GM21360 (cell line): ENCODE data around the gene RBM7.

ENCODE experiments used
- ATAC-seq: cut with Tn5 transposase; IDR thresholded peaks from one replicate; pipeline ENCODE4 v1.9.1; 2021; ENCODE audit warnings: mild to moderate bottlenecking, moderate library complexity; ENCODE audit not compliant: unreplicated experiment

RBM7 gene

DNA sequence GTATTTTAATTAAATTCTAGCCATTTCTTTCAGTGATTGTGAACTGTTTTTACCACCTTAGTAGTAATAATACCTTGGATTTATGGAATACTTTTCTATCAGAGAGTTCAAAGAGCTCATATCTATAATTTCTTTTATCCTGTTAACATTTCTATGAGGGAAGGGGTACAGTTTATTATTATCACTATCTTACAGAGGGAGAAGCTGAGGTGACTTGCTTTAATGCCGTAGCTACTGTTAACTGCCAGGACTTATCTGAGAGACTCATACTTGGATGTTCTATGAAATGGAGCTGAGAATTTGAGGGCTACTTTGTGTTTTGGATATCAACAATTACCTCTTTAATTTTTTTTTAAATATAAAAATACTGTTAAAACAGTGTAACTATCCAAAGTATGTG, 42.1 kb downstream of the RBM7 start:
- no peak for ATAC-seq

DNA sequence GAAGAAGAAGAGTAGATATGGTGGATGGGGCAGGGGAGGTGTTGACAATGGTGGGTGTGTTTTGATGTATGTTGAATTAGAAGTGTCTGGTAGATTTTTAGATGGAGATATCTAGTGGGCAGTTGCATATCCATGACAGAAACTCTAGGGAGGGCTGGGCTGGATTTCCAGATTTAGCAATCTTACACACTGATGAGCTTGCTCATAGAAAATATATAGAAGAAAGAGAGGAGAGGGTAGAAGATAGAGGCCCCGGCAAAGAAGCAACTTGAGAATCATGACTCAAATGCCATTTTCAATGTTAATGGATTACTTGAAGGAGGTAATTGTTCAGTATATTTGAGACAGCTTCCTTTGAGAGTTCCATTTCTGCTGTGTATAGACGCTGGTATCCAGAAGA, 47.0 kb downstream of the RBM7 start:
- ATAC-seq, result no peak

DNA sequence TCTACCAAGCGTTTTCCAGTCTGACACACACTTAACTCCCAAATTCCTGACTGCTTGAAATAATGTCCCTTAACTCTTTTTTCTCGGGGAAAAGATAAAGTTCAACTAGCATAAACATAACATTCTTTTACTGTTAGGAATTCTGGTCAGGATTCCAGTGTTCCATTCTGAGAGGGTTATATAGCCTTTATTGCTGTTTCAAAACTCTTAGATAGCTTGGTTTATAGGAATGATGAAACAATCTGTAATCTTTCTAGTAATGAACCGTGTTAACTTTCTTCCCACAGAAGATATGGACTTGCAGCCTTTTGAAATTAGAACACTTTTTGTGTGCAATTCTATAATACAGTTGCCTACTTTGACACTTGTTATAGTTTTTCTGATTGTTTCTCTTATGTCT, 47.4 kb downstream of the RBM7 start:
- no peak for ATAC-seq

DNA sequence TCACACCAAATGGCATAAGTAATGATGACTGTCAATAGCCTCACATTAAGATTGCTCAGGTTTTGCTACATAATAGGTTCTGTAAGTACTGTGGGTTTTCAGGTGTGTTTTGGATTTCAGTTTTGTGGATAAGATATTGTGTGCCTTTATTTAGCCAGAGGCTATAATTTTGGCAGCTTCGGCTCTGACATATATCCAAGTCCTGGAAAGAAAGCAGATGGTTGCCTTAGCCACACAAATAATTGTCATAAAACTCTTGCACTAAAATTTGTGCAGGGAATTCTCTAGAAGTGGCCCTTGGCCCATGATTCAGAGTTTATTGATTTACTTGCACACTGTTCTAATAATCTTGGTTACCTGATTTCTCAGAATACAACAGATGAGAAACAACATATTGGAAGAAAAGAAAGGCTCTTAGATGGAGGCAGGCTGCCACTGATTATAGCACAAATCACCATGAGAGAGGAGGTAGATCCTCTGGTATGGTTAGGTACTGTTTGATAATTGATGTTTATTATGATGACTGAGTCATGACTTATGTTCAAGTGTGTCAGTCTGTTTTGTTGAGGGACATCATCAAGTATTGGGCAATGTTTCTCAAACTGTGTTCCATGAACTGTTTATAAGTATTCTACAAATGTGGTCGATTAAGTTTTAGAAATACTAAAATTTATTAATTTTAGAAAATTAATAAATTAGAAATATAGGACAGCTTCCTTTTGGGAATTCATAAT, 48.5 kb downstream of the RBM7 start:
- no peak for ATAC-seq

DNA sequence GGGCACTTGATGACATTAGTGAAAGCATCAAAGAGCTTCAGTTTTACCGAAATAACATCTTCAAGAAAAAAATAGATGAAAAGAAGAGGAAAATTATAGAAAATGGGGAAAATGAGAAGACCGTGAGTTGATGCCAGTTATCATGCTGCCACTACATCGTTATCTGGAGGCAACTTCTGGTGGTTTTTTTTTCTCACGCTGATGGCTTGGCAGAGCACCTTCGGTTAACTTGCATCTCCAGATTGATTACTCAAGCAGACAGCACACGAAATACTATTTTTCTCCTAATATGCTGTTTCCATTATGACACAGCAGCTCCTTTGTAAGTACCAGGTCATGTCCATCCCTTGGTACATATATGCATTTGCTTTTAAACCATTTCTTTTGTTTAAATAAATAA, 49.4 kb downstream of the RBM7 start:
- no peak for ATAC-seq

DNA sequence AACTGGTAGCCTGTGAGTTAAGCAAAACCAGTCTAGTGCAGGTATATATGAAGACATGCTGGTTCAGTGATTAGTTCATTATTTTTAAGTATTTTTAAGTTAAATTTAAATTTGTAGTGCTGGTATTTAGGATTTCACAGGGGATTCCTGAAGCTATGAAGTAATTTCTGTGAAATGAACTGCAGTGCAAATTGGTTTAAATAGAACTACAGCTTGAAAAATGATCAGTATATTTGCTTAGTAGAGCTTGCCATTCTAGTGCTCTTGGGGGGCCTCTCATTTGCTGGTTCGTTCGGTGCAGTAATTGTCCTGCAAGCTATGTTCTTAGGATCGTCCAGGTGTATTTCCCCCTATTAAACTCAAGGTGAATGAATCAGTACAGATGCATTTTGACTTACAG, 51.9 kb downstream of the RBM7 start:
- ATAC-seq, result no peak
